Spleen (tissue), 11 donors: Measurements from ENCODE around the gene CRIP1. TPM values are rescaled to one million over a fixed set of nuclear protein-coding genes. Genes with fewer than 3 reads are reported as not detected.

Source experiments
- DNase-seq: peaks from one replicate; pipeline ENCODE4 v3.0.0-alpha.2; 2020
- H3K27ac ChIP-seq, 8 donors: fragments of 200-600 bp; sonication (generic) in 7 of 8; 1 replicate in 4 of 8; 2 replicates in 4 of 8; pipeline versions ENCODE4 v1.5.0 to v1.8.0; 2016 to 2021; ENCODE audit warnings: inconsistent platforms in 4 of 8, mild to moderate bottlenecking in 4 of 8, moderate library complexity in 1 of 8
- H3K27me3 ChIP-seq, 7 donors: fragments of 200-600 bp; sonication (generic) in 6 of 7; replicated peaks in 1 of 7; 1 replicate in 4 of 7; 2 replicates in 3 of 7; pipeline versions ENCODE4 v1.5.0 to v1.8.0; 2016 to 2021; ENCODE audit warnings: inconsistent platforms in 3 of 7, mild to moderate bottlenecking in 1 of 7
- H3K36me3 ChIP-seq, 6 donors: fragments of 200-600 bp; sonication (generic) in 5 of 6; 1 replicate in 4 of 6; 2 replicates in 2 of 6; pipeline versions ENCODE4 v1.5.0 to v1.8.0; 2016 to 2021; ENCODE audit warnings: inconsistent platforms in 2 of 6
- H3K4me1 ChIP-seq, 6 donors: fragments of 200-600 bp; sonication (generic) in 5 of 6; 1 replicate in 3 of 6; 2 replicates in 3 of 6; pipeline versions ENCODE4 v1.5.0 to v1.8.0; 2016 to 2021; ENCODE audit warnings: inconsistent platforms in 3 of 6
- H3K4me3 ChIP-seq, 8 donors: fragments of 200-600 bp; sonication (generic) in 7 of 8; 1 replicate in 4 of 8; 2 replicates in 4 of 8; pipeline versions ENCODE4 v1.5.0 to v1.8.0; 2016 to 2021; ENCODE audit warnings: inconsistent platforms in 4 of 8, mild to moderate bottlenecking in 4 of 8, moderate library complexity in 2 of 8
- H3K9me3 ChIP-seq, 8 donors: fragments of 200-600 bp; sonication (generic) in 7 of 8; 1 replicate in 4 of 8; 2 replicates in 4 of 8; pipeline versions ENCODE4 v1.5.0 to v1.8.0; 2016 to 2021; ENCODE audit warnings: inconsistent platforms in 4 of 8
- POLR2A ChIP-seq, 3 donors: fragments of 450-650 bp; IDR thresholded peaks; one replicate each; pipeline ENCODE4 v1.5.1; 2017; ENCODE audit warnings: antibody characterized with exemption in 3 of 3, mild to moderate bottlenecking in 1 of 3
- POLR2AphosphoS5 ChIP-seq, 3 donors: sonication (generic); formaldehyde crosslinking; IDR thresholded peaks; one replicate each; pipeline ENCODE4 v1.5.1; 2017; ENCODE audit warnings: antibody characterized with exemption in 3 of 3
- WGBS, 5 donors: extraction: QIAGEN DNeasy Blood & Tissue Kit in 3 of 5; methylation state at CpG; one replicate each; pipeline versions ENCODE4 v1.1.5 to v1.1.7; 2013 to 2018; 5-methylcytosine and 5-hydroxymethylcytosine counted together
- intact Hi-C: fragments of 100-400 bp; cut with DNase I; formaldehyde crosslinking; loops from one replicate; pipeline ENCODE4 v1.15.0; 2023; ENCODE audit warnings: low total_unique reads
- polyA plus RNA-seq, 3 donors: library from polyadenylated mRNA; stranded (reverse); fragments of 200-250 nt; gene quantifications; one replicate each; pipeline ENCODE4 v1.2.1, GENCODE V29; 2013
- total RNA-seq, 7 donors: library from RNA; depleted of rRNA in 3 of 7; stranded (reverse); fragments of >200 nt in 3 of 7; fragmentation: NEBNext Ultra II Directional in 4 of 7; extraction: Animal tissue kit (Norgen Biotek cat#: 25700) in 4 of 7; gene quantifications; one replicate each; pipeline versions ENCODE4 v1.1.0 to v1.2.1, GENCODE V29; 2016 to 2021
- TF ChIP-seq, protein P1 (sequence below), 11 experiments: fragments of 200-600 bp in 7 of 11; fragments of 450-650 bp in 4 of 11; sonication (generic) in 4 of 11; IDR thresholded peaks in 8 of 11; conservative IDR thresholded peaks in 3 of 11; 1 replicate in 7 of 11; 2 replicates in 4 of 11; pipeline versions ENCODE4 v1.4.0 to v1.8.0; 2016 to 2021; ENCODE audit warnings: antibody characterized with exemption in 11 of 11, inconsistent platforms in 4 of 11, mild to moderate bottlenecking in 1 of 11
- donor health status: healthy with polysubstance abuse.
- donor health status: DM: no; HTN: no; CAD: no; lungs with moderate emphysema.
- donor health status: DM: no; HTN: no; CAD: no.
- donor health status: Bipolar disorder and iron deficiency.
- donor health status: healthy.
- donor health status: DM: no; HTN: no; CAD: no.
- donor health status: DM: yes; HTN: yes; CAD: no.

Gene CRIP1
- total and polyA plus RNA-seq, 10 donors, result 20.5 to 349 (median 65.3) TPM

DNA sequence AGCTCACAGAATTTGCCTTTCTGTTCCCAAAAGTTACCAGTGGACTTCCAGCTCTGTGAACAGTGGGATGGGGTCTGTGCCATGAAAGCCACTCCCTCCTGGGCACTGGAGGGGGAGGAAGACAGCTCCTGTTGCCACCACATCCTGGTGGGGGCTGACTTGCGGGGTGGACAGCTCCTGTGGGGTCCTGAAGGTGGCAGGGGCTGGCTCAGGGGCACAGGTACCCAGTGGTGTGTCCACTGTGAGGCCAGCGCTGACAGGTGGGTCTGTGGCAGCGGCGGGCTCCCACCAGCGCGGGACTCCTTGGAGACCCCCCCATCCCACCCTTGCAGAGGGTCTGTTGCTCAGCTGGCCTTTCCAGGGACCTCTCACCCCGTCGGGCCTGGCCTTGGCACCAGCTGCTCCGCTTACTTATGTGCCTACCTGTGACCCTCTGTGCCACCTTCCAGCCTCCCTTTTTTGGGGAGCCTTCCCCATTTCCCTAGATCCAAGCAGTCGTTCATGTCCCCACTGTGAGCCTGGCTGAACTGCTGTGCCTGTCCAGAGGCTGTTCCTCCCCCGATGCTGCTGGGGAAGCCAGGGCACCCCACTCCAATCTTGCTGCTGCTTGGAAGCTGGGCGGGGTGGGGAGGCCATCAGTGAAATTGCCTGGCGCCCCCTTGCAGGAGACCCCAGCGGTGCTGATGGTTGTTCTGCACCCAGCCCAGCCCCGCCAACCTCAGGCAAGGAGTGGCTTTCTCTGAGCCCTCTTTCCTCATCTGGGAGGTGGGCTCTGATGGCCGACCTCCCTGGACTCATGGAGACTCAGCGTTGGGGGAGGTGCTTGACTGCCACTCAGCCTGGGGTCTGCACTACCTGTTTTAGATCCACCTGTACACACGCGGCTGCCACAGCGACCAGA, 6.5 kb downstream of the CRIP1 start:
- H3K27me3 ChIP-seq, result no peaks in the 10 kb centered on the region
- H3K9me3 ChIP-seq, result no peaks in the 10 kb centered on the region
- intact Hi-C loops, result no loop called here
- 88 to 98% (median 94%) methylated on average over 13 to 20 of the region's 20 CpGs for WGBS, 5 donors
- DNase-seq, result peak; percentile 79
- no peak for TF ChIP-seq POLR2A (IDR thresholded peaks at IDR 0.05)
- no peak for TF ChIP-seq POLR2AphosphoS5 (IDR thresholded peaks at IDR 0.05)
- TF ChIP-seq, protein P1, sequence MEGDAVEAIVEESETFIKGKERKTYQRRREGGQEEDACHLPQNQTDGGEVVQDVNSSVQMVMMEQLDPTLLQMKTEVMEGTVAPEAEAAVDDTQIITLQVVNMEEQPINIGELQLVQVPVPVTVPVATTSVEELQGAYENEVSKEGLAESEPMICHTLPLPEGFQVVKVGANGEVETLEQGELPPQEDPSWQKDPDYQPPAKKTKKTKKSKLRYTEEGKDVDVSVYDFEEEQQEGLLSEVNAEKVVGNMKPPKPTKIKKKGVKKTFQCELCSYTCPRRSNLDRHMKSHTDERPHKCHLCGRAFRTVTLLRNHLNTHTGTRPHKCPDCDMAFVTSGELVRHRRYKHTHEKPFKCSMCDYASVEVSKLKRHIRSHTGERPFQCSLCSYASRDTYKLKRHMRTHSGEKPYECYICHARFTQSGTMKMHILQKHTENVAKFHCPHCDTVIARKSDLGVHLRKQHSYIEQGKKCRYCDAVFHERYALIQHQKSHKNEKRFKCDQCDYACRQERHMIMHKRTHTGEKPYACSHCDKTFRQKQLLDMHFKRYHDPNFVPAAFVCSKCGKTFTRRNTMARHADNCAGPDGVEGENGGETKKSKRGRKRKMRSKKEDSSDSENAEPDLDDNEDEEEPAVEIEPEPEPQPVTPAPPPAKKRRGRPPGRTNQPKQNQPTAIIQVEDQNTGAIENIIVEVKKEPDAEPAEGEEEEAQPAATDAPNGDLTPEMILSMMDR (IDR thresholded peaks at IDR 0.05 in 8 of 11, conservative IDR thresholded peaks at IDR 0.05 in 3 of 11), result no peak
- H3K4me1 ChIP-seq, result peaks cover 13 to 38% (median 31%) of the 10 kb centered on the region in 6 donors
- peaks cover 0 to 33% (median 0%) of the 10 kb centered on the region in 6 donors for H3K36me3 ChIP-seq
- H3K27ac ChIP-seq, result no peak overlapping the region
- no peak overlapping the region for H3K4me3 ChIP-seq

DNA sequence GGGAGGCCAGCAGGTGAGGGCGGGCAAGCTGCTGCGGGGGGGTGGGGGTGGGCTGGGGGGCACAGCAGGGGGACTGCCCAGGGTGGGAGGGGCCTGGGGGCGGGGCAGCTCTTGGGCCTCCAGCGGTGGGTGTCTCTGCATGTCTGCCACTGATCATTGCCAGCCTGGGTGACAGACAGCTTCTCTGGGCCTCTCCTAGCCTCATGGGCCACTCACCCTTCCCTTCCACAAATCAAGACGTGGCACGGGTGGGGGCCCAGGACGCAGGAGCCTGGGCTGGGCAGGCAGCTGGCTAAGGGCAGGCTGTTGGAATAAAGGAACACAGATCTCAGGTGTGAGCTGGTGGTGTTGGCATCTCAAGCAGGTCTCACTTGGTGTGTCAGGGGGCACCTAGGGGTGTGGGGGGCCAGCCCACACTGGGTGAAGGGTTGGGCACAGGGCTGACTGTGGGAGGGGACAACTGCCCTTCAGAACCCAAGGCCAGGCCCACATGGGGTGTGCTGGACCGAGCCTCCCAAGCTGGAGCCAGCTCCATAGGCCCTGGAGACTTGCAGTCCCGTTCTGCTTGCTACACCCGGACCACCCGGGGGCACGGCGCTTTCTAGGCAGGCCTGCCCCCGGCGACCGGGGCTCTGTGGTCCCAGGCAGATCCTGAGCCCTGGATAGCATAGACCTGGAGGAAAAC, 7.4 kb downstream of the CRIP1 start:
- H3K4me3 ChIP-seq, result no peak overlapping the region
- no peak overlapping the region for H3K27ac ChIP-seq
- intact Hi-C loops, result no loop called here
- 90 to 97% (median 94%) methylated on average over 5 to 16 of the region's 16 CpGs for WGBS, 5 donors
- H3K9me3 ChIP-seq, result no peaks in the 10 kb centered on the region
- peak; percentile 70 for DNase-seq
- no peak for TF ChIP-seq POLR2A (IDR thresholded peaks at IDR 0.05)
- TF ChIP-seq, protein P1 (IDR thresholded peaks at IDR 0.05 in 8 of 11, conservative IDR thresholded peaks at IDR 0.05 in 3 of 11), result no peak
- no peak for TF ChIP-seq POLR2AphosphoS5 (IDR thresholded peaks at IDR 0.05)
- peaks cover 0 to 41% (median 0%) of the 10 kb centered on the region in 6 donors for H3K36me3 ChIP-seq
- H3K27me3 ChIP-seq, result no peaks in the 10 kb centered on the region
- H3K4me1 ChIP-seq, result peaks cover 5 to 30% (median 23%) of the 10 kb centered on the region in 6 donors

DNA sequence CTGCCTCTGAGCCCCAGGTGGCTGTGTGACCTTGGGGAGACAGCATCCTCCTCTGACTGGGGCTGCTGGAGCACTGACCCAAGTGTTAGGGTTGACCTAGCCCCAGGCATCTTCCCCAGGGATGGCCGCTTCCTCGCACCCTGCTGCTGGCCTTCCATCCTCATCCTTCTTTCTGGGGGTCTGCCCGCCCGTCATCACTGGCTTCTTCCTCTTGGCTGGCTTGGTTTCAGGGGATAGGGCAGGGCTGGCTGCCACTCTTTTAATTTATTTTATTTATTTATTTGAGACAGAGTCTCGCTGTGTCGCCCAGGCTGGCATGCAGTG, 7.9 kb downstream of the CRIP1 start:
- no peaks in the 10 kb centered on the region for H3K9me3 ChIP-seq
- WGBS, 5 donors, result 95 to 98% (median 96%) methylated on average over 6 of the region's 6 CpGs
- peaks cover 0 to 43% (median 0%) of the 10 kb centered on the region in 6 donors for H3K36me3 ChIP-seq
- no peak overlapping the region for H3K4me3 ChIP-seq
- H3K27me3 ChIP-seq, result no peaks in the 10 kb centered on the region
- no peak overlapping the region for H3K27ac ChIP-seq
- intact Hi-C loops, result no loop called here
- DNase-seq, result no peak
- H3K4me1 ChIP-seq, result peaks cover 0 to 25% (median 18%) of the 10 kb centered on the region in 6 donors
- TF ChIP-seq POLR2A (IDR thresholded peaks at IDR 0.05), result no peak
- TF ChIP-seq, protein P1 (IDR thresholded peaks at IDR 0.05 in 8 of 11, conservative IDR thresholded peaks at IDR 0.05 in 3 of 11), result no peak
